ENCODE data around the gene ANKRD44.

Gene ANKRD44

DNA sequence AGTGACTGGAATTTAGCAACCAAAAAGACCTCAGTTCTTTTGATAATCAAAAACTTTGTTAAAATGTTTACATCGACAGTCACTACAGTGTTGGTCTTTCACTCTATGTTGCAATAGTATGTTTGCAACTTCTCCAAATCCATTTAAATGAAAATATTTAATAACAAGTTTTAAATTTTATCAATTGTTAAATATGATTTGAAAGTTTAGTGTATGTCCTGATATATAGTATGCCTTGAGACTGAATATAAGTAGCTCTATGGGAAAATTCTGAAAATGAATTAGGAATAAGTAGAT is 109.9 kb downstream of the ANKRD44 start:
- TF ChIP-seq, protein P1, sequence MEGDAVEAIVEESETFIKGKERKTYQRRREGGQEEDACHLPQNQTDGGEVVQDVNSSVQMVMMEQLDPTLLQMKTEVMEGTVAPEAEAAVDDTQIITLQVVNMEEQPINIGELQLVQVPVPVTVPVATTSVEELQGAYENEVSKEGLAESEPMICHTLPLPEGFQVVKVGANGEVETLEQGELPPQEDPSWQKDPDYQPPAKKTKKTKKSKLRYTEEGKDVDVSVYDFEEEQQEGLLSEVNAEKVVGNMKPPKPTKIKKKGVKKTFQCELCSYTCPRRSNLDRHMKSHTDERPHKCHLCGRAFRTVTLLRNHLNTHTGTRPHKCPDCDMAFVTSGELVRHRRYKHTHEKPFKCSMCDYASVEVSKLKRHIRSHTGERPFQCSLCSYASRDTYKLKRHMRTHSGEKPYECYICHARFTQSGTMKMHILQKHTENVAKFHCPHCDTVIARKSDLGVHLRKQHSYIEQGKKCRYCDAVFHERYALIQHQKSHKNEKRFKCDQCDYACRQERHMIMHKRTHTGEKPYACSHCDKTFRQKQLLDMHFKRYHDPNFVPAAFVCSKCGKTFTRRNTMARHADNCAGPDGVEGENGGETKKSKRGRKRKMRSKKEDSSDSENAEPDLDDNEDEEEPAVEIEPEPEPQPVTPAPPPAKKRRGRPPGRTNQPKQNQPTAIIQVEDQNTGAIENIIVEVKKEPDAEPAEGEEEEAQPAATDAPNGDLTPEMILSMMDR (IDR thresholded peaks at IDR 0.05; ENCODE audit: low read depth, low read length): no peak
- in situ Hi-C loops (cut with HindIII; ENCODE audit: low sequenced_read_pairs): no loop called here
- no peak overlapping the region for H3K4me3 ChIP-seq (ENCODE audit: low read depth, low read length)
- no peak for DNase-seq (ENCODE audit: low read depth, low spot score)

DNA sequence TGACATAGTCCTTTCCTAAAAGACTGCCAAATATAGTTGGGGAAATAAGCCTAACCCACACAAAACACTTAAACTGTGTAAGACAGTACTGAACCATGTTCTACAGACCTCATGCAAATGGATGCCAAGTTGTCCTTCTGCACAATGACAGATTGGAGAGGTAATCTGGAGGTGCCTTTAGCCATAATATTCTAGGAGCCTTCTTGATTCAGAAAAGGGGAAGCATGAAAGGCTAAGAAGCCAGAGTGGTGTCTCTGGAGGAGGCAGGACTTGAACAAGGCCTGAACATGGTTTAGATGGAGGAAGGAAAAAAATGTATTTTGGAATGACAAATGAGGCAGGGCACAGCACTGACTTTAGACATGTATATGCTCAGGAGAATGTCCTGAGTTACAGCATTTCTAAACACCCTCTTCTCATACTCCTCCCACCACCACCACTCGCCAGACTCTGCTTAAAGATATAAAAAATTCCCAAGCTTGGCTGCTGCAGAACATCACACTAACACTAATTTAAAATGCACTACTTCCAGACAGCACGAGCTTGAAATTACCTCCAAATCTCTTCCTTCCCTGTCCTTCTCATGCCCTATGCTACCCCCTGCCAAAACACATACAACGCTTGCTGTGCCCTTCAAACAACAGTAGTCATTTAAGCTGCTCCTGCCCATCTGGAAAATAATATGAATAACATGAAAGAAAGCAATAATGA is 110.4 kb downstream of the ANKRD44 start:
- TF ChIP-seq, protein P1 (IDR thresholded peaks at IDR 0.05; ENCODE audit: low read depth, low read length): no peak
- DNase-seq (ENCODE audit: low read depth, low spot score): no peak
- H3K4me3 ChIP-seq (ENCODE audit: low read depth, low read length): no peak overlapping the region
- in situ Hi-C loops (cut with HindIII; ENCODE audit: low sequenced_read_pairs): no loop called here

DNA sequence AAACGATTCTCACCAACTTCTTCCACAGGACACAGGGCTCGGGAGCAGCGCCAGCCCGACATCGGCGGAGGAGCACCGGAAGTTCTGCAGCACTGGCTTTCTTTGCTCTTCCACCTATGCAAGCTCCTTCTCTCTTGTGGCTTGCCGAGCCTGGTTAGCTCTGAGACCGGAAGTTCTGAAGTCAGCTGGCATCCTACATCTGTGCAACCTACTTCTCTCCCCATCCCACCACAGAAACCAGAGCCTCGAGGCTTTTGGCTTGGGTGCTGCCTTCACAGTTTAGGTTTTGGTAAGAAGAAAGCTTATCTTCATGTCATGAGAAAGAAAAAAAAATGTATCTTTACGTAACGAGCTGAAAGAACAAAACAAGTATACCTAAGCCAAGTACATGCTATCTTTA is 111.7 kb downstream of the ANKRD44 start:
- H3K4me3 ChIP-seq (ENCODE audit: low read depth, low read length): no peak overlapping the region
- TF ChIP-seq, protein P1 (IDR thresholded peaks at IDR 0.05; ENCODE audit: low read depth, low read length): no peak
- in situ Hi-C loops (cut with HindIII; ENCODE audit: low sequenced_read_pairs): no loop called here
- DNase-seq (ENCODE audit: low read depth, low spot score): no peak

DNA sequence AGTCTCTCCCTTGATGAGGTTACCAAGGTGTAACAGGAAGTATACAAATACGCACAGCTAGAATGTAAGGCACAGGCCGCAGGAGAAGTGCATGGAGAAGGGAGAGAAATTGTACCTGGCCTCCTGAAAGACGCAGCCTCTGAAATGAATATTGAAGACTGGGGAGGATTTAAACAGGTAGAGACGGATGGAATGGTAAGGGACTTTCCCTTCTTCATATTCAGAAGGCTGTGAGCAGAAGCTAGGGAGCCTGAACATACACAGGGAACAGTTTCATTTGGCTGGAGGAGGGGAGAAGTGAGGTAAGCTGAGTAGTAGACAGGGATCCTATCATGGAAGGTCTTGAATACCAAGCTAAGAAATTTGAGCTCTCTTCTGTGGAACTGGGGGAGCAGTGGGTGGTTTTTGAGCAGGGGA is 112.7 kb downstream of the ANKRD44 start:
- no peak for DNase-seq (ENCODE audit: low read depth, low spot score)
- TF ChIP-seq, protein P1 (IDR thresholded peaks at IDR 0.05; ENCODE audit: low read depth, low read length): no peak
- in situ Hi-C loops (cut with HindIII; ENCODE audit: low sequenced_read_pairs): no loop called here
- no peak overlapping the region for H3K4me3 ChIP-seq (ENCODE audit: low read depth, low read length)

DNA sequence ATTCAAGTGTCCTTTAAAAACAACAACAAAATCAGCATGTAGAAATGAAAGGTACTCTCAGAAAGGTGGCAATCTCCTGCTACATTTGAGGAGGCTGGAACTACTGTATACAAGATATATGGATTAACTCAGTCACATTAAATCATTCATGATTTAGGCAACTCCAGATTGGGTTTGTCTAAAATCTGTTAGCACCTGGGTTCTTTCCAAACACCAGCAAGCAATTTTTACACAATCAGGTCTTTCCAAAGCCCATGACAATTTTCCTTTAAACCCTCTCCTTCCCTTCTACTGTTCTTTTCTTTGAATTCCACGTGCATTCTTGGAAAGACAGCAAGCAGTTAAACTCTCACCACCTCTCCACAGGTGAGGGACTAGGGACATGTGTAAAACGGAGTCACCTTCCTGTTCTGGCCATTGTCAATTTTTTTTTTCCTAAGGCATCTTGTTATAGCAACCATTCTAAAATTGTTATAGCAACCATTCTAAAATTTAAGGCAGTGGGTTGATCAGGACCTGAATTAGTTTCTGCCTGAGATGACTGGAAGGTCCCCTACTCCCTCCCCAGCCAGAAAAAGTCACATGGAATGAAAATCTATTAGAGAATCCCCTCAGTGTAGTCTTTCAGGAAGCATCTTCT is 113.9 kb downstream of the ANKRD44 start:
- in situ Hi-C loops (cut with HindIII; ENCODE audit: low sequenced_read_pairs): no loop called here
- TF ChIP-seq, protein P1 (IDR thresholded peaks at IDR 0.05; ENCODE audit: low read depth, low read length): no peak
- no peak for DNase-seq (ENCODE audit: low read depth, low spot score)
- no peak overlapping the region for H3K4me3 ChIP-seq (ENCODE audit: low read depth, low read length)

DNA sequence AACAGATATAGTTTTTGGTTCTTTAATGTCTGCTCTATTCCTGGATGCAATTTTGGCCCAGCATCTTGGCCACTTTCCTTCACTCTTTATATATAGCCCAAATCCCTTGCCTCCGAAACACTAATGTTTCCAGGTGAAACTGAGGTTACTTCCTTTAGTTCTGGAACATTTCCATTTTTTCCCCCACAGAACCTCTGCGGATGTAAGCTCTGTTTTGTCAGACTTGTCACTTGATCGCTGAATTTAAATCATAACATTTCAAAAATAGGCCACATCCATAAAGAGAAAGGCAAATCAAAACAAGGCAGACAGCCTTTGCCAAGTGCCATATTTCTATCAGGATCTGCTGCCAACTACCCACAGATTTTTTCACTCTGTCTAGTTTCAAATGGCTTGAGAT is 115.1 kb downstream of the ANKRD44 start:
- TF ChIP-seq, protein P1 (IDR thresholded peaks at IDR 0.05; ENCODE audit: low read depth, low read length): no peak
- in situ Hi-C loops (cut with HindIII; ENCODE audit: low sequenced_read_pairs): no loop called here
- H3K4me3 ChIP-seq (ENCODE audit: low read depth, low read length): no peak overlapping the region
- no peak for DNase-seq (ENCODE audit: low read depth, low spot score)
